ENCODE results near the gene FAM20C.

DNA sequence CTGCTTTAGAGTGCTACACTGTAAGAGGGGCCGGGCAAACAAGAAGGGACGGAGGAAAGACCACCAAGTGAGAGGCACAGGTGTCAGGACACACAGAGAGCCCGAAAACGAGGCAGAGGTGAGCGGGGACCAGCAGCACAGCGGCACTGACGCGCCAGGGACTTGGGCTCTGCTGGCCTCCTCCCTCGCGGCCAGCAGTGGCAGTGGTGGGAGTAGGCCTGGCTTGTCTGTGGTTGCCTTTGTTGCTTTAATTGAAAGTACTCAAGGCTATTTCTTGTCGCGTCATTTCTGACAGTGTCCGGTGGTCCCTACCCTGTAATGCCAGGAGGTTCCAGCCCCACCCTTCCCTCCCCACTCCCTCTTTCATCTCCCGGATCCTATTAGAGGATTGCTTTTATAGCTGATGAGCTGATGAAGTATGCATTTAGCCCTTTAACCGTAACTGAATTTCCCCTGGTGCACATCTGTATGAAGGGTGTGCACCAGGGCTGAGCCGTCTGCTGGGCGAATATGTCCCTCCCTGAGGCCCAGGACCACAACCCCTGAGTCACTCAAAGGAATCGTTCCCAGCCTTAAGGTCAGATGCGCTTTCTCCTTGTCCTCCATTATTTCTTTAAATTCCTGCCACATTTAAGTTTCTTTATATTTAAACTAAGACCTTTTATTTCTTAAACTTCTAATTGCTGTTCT, 39.5 kb upstream of the FAM20C start:
- TF ChIP-seq CTCF (IDR thresholded peaks at IDR 0.05) (no peak), POLR2A (IDR thresholded peaks at IDR 0.05) (no peak)
